Thoracic aorta (tissue), 2 donors: ENCODE measurements around the gene OR6Q1. TPM values are rescaled to one million over a fixed set of nuclear protein-coding genes. Genes with fewer than 3 reads are reported as not detected.

Experiments used
- ATAC-seq: fragments of 150-250 bp; one replicate; pipeline ENCODE4 v1.8.0; 2017; ENCODE audit warnings: low read depth; ENCODE audit not compliant: insufficient number of reproducible peaks, low FRiP score
- DNase-seq: peaks from one replicate; pipeline ENCODE4 v3.0.0-alpha.2; 2020; ENCODE audit warnings: low spot score
- H3K27ac ChIP-seq, 2 donors: fragments of 200-600 bp; sonication (generic); 1 replicate in 1 of 2; 2 replicates in 1 of 2; pipeline ENCODE4 v1.5.1; 2016; ENCODE audit warnings: mild to moderate bottlenecking in 2 of 2, moderate library complexity in 2 of 2
- H3K27me3 ChIP-seq: fragments of 200-600 bp; sonication (generic); replicated peaks from 2 replicates; pipeline ENCODE4 v1.6.0; 2016; ENCODE audit warnings: mild to moderate bottlenecking; ENCODE audit not compliant: insufficient read depth
- H3K36me3 ChIP-seq: fragments of 200-600 bp; sonication (generic); one replicate; pipeline ENCODE4 v1.5.1; 2016
- H3K4me1 ChIP-seq, 2 donors: fragments of 200-600 bp; sonication (generic); 1 replicate in 1 of 2; 2 replicates in 1 of 2; pipeline versions ENCODE4 v1.5.1 to v1.6.0; 2016; ENCODE audit warnings: low read depth in 2 of 2, mild to moderate bottlenecking in 1 of 2; ENCODE audit not compliant: control insufficient read depth in 1 of 2
- H3K4me3 ChIP-seq: fragments of 200-600 bp; sonication (generic); 2 replicates; pipeline ENCODE4 v1.5.1; 2016; ENCODE audit warnings: mild to moderate bottlenecking
- H3K9me3 ChIP-seq: fragments of 200-600 bp; sonication (generic); 2 replicates; pipeline ENCODE4 v1.5.1; 2016
- CTCF ChIP-seq: fragments of 200-600 bp; sonication (generic); IDR thresholded peaks from one replicate; pipeline ENCODE4 v1.5.1; 2019; ENCODE audit warnings: antibody characterized with exemption
- total RNA-seq, 2 donors: library from RNA; depleted of rRNA; stranded (reverse); fragments of >200 nt; gene quantifications; one replicate each; pipeline versions ENCODE4 v1.1.0 to v1.2.3, GENCODE V29; 2016

The OR6Q1 gene
- total RNA-seq, 2 donors from 2014 or later: not detected

- peaks cover 15 to 21% of the 10 kb centered on the region in 2 donors for H3K4me1 ChIP-seq
- H3K27ac ChIP-seq: no peak overlapping the region
- H3K36me3 ChIP-seq: no peaks in the 10 kb centered on the region
- no peaks in the 10 kb centered on the region for H3K27me3 ChIP-seq
- DNase-seq (no peak), ATAC-seq (no peak)
- H3K4me3 ChIP-seq: no peak overlapping the region
- no peak for TF ChIP-seq CTCF
- no peaks in the 10 kb centered on the region for H3K9me3 ChIP-seq
Observed at GRCh38 chr11:58055806-58056401, 25.2 kb downstream of the OR6Q1 start.

- peaks cover 15 to 21% of the 10 kb centered on the region in 2 donors for H3K4me1 ChIP-seq
- no peak for ATAC-seq
- H3K4me3 ChIP-seq: no peak overlapping the region
- no peak for DNase-seq
- no peaks in the 10 kb centered on the region for H3K9me3 ChIP-seq
- no peak overlapping the region for H3K27ac ChIP-seq
- no peaks in the 10 kb centered on the region for H3K27me3 ChIP-seq
- no peak for TF ChIP-seq CTCF
- no peaks in the 10 kb centered on the region for H3K36me3 ChIP-seq
Observed at GRCh38 chr11:58057481-58057880, 26.7 kb downstream of the OR6Q1 start.

- Histone ChIP-seq H3K36me3 (no peaks in the 10 kb centered on the region), H3K4me3 (peak overlapping the region; percentile 3), H3K27me3 (no peaks in the 10 kb centered on the region), H3K9me3 (no peaks in the 10 kb centered on the region), H3K27ac (peak overlapping the region; percentile 53 to 81), H3K4me1 (peaks cover 15 to 21% of the 10 kb centered on the region in 2 donors)
- no peak for TF ChIP-seq CTCF
- no peak for DNase-seq
- ATAC-seq: peak; percentile 32
Observed at GRCh38 chr11:58058276-58059006, 27.7 kb downstream of the OR6Q1 start.

GRCh38 chr11:58059007-58059350, 28.2 kb downstream of the OR6Q1 start:
- H3K4me3 ChIP-seq: no peak overlapping the region
- peaks cover 15 to 21% of the 10 kb centered on the region in 2 donors for H3K4me1 ChIP-seq
- ATAC-seq (peak; percentile 68), DNase-seq (no peak)
- H3K27me3 ChIP-seq: no peaks in the 10 kb centered on the region
- peak overlapping the region; percentile 53 to 81 for H3K27ac ChIP-seq
- H3K9me3 ChIP-seq: no peaks in the 10 kb centered on the region
- no peaks in the 10 kb centered on the region for H3K36me3 ChIP-seq
- no peak for TF ChIP-seq CTCF

- no peak overlapping the region for H3K27ac ChIP-seq
- DNase-seq: no peak
- no peak for TF ChIP-seq CTCF
Observed at GRCh38 chr11:58060535-58060934, 29.8 kb downstream of the OR6Q1 start.

More at GRCh38 chr11:58060535-58060934, 29.8 kb downstream of the OR6Q1 start:
- H3K27me3 ChIP-seq: no peaks in the 10 kb centered on the region
- no peaks in the 10 kb centered on the region for H3K36me3 ChIP-seq
- H3K4me1 ChIP-seq: peaks cover 15 to 21% of the 10 kb centered on the region in 2 donors
- no peaks in the 10 kb centered on the region for H3K9me3 ChIP-seq
- no peak for ATAC-seq
- H3K4me3 ChIP-seq: no peak overlapping the region
